ENCODE measurements around the gene PKDREJ.

The PKDREJ gene

DNA sequence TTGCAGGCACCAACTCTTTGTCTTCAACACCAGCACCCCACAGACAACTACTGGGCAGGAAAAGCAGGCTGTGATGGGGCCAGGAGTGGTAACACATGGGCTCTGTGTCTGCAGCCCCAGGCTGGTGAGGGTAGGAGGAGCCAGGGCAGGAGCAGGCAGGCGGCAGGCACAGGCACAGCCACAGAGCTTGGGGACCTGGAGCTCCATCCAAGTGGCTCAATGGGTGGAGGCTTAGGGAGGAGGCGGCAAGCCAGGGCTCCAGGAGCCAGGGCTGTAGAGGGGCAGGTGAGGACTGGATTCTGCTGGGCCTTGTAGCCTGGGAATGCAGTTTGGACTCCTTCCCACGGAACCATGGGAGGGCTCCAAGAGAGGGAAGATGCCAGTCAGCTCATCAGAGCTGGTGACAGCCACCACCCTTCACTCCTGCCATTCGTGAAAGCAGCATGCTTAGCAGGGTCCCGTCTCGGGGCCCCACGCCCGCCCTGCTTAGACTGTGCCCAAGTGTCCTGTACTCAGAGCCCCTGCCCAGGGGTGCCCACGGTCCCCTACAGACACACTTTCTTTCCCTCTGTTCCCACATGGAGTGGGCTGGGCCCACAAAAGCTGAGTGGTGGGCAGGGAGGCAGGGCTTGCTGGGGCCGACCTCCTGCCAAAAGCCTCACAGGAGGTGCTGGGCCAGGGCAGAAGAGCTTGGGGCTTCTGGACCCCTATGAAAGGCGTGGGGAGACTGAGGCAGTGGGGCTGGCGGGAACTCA, 17.1 kb upstream of the PKDREJ start:
- DNase-seq (ENCODE audit: extremely low read depth, low read depth) = no peak
- TF ChIP-seq, protein P1, sequence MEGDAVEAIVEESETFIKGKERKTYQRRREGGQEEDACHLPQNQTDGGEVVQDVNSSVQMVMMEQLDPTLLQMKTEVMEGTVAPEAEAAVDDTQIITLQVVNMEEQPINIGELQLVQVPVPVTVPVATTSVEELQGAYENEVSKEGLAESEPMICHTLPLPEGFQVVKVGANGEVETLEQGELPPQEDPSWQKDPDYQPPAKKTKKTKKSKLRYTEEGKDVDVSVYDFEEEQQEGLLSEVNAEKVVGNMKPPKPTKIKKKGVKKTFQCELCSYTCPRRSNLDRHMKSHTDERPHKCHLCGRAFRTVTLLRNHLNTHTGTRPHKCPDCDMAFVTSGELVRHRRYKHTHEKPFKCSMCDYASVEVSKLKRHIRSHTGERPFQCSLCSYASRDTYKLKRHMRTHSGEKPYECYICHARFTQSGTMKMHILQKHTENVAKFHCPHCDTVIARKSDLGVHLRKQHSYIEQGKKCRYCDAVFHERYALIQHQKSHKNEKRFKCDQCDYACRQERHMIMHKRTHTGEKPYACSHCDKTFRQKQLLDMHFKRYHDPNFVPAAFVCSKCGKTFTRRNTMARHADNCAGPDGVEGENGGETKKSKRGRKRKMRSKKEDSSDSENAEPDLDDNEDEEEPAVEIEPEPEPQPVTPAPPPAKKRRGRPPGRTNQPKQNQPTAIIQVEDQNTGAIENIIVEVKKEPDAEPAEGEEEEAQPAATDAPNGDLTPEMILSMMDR (IDR thresholded peaks at IDR 0.05; ENCODE audit: low read depth, low read length, missing control alignments) = no peak
- no peak overlapping the region for H3K4me3 ChIP-seq (replicated peaks; ENCODE audit: low read depth, low read length)

DNA sequence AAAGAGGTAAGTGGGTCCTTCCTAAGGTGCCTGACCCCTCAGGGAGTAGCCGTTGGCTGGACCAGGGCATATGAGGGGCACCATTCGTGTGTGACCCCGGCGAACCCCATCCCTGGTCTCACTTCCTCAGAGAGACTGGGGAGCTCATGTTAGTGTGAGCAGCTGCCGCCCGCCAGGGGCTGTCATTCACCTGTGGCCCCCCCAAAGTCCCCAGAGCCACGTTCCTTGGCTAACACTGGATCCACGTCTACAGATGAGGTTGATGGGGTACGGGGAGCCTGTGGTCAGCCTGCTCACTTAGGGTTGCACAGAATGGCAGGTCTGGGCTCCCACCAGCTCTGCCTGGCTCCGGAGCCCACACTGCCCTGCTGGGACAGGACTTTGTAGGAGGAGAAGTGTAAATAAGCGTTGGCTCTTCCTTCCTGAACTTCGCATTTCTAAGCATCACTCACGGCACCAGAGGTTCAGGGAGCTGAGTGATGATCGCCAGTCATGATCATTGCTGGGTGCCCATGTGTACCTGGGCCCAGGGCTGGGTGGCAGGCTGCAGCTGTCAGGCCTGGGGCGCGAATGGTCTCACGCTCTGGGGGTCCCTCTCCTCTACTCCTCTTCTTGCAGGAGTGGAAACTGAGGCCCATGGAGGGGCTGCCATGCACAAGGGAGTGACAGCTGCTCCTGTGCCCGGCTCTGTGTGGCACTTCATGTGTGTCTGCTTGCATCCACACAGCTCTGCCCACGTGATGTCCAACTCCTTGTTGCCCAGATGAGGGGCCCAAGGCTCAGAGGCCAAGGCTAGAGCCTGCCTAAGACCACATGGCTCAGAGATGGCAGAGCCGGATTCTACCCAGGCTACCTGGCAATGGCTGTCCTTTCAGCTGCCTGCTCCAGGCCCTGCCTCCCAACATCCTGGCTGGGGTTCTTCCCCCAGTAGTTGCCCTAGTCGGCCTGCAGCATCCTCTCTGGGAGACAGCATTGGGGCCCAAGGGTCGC, 15.8 kb upstream of the PKDREJ start:
- no peak overlapping the region for H3K4me3 ChIP-seq (replicated peaks; ENCODE audit: low read depth, low read length)
- DNase-seq (ENCODE audit: extremely low read depth, low read depth) = no peak
- TF ChIP-seq, protein P1 (IDR thresholded peaks at IDR 0.05; ENCODE audit: low read depth, low read length, missing control alignments) = no peak

DNA sequence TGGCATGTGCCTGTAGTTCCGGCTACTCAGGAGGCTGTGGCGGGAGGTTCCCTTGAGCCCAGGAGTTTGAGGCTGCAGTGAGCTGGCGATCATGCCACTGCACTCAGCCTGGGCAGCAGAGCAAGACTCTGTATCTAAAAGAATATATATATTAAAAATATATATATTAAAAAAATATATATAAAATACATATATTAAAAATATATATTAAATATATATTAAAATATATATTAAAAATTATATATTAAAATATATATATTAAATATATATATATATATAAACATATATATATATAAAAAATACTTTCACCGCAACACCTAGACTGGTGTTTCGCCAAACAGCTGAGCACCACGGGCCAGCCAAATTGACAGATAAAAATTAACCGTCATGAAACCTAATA, 13.4 kb upstream of the PKDREJ start:
- no peak overlapping the region for H3K4me3 ChIP-seq (replicated peaks; ENCODE audit: low read depth, low read length)
- TF ChIP-seq, protein P1 (IDR thresholded peaks at IDR 0.05; ENCODE audit: low read depth, low read length, missing control alignments) = no peak
- no peak for DNase-seq (ENCODE audit: extremely low read depth, low read depth)

DNA sequence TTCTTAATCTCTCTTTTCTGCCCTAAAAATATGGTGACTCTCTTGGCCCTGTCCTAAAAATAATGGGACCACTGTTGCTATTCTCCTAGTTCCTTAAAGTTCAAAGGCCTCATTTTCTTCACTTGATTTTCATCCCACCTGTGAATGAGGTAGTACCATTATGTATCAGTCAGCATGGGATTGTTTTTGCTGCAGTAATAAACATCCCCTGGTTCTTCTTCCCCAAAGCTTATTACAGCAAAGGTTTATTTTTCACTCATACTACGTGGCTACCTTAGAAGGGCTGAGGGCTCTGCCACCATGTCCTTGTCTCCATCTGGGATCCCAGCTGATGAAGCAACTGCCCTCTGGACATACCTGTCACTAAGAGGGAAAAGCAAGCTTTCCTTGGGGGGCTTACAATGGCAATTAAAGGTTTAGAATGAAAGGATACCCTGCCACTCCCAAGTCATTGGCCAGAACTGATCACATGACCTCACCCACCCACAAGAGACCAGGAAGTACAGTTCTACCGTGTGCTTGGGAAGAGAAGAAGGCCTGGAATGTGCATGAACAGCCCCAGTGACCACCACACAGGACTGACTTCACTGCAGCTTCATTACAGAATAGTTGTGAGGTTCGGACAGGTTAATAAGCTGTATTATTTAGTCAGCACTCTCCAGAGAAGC, 12.4 kb upstream of the PKDREJ start:
- TF ChIP-seq, protein P1 (IDR thresholded peaks at IDR 0.05; ENCODE audit: low read depth, low read length, missing control alignments) = no peak

DNA sequence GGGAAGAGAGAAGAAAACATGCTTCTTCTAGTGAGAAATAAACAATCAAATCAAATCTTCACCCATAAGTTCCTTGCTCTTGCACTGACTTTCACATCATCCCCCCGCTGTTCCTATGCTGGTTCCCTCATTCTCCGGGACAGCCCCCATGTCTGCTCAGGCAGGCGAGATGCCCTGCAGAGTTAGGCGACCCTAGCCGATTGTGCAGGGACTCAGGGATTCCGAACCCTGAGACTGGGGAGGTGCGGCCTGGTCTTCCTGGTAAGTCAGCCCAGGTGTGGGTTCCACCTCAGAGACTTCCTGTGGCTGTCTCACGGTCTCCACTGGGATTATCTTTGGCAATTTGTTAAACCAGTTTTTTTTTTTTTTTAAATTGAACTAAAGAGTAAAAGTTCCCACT, 11.2 kb upstream of the PKDREJ start:
- H3K4me3 ChIP-seq (replicated peaks; ENCODE audit: low read depth, low read length) = no peak overlapping the region
- no peak for DNase-seq (ENCODE audit: extremely low read depth, low read depth)
- TF ChIP-seq, protein P1 (IDR thresholded peaks at IDR 0.05; ENCODE audit: low read depth, low read length, missing control alignments) = no peak

More for the DNA sequence above, 12.4 kb upstream of the PKDREJ start:
- DNase-seq (ENCODE audit: extremely low read depth, low read depth) = no peak
- H3K4me3 ChIP-seq (replicated peaks; ENCODE audit: low read depth, low read length) = no peak overlapping the region

DNA sequence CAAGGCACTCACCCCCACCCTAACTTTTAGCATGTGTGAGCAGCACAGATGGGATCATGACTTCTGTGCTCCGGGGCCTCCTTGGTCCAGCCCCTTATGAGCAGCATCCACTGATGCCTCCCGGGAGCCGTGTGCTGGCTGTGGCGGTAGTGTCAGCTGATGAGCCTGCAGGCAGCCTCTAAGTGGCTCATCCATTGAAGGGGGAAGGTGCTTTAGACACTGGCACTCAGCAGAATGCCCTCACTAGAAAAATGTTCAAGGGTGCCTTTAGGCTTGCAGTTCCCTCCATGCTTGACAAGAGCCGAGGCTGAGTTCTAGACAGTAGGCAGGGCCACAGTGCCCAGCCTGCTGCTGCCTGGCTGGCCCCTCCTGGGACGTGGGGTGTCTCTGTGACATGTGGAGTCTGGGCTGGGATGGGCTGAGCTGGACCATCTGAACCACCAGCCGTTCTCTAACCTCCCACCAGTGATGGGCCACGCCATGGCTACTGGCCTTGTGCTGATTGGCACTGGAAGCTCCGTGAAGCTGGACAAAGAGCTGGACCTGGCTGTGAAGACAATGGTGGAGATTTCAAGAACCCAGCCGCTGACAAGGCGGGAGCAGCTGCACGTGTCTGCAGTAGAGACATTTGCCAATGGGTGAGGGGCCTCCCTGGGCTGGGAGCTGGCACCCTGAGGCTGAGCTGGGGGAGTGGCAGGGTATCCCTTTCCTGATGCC, 10.4 kb upstream of the PKDREJ start:
- TF ChIP-seq, protein P1 (IDR thresholded peaks at IDR 0.05; ENCODE audit: low read depth, low read length, missing control alignments) = no peak
- no peak for DNase-seq (ENCODE audit: extremely low read depth, low read depth)
- H3K4me3 ChIP-seq (replicated peaks; ENCODE audit: low read depth, low read length) = no peak overlapping the region
